Measurements from ENCODE around the gene RCAN1.
"Not testable (repeated sequence)": the region's sequence is repeated elsewhere in the genome, so short reads cannot be mapped to it uniquely, and the experiment has no call there.

The RCAN1 gene

GRCh38 chr21:34517039-34517438, 97.9 kb downstream of the RCAN1 start:
- Mint-ChIP-seq H3K9me3 (no peaks in the 10 kb centered on the region), H3K27ac (peak overlapping the region in 1 of 2 donors; percentile 15), H3K27me3 (no peaks in the 10 kb centered on the region), H3K4me3 (no peak overlapping the region), H3K4me1 (peaks cover 19% of the 10 kb centered on the region)
- peak; percentile 58 for ATAC-seq
- DNase-seq: no peak

GRCh38 chr21:34514576-34515115, 100.3 kb downstream of the RCAN1 start:
- H3K4me3 Mint-ChIP-seq: no peak overlapping the region

GRCh38 chr21:34513129-34513675, 101.7 kb downstream of the RCAN1 start:
- Mint-ChIP-seq H3K27me3 (peaks cover 8% of the 10 kb centered on the region), H3K27ac (no peak overlapping the region), H3K4me3 (no peak overlapping the region), H3K9me3 (no peaks in the 10 kb centered on the region), H3K4me1 (peaks cover 18% of the 10 kb centered on the region)
- DNase-seq (no peak), ATAC-seq (no peak)

More at GRCh38 chr21:34514576-34515115, 100.3 kb downstream of the RCAN1 start:
- no peak overlapping the region for H3K27ac Mint-ChIP-seq
- ATAC-seq: no peak
- peaks cover 8% of the 10 kb centered on the region for H3K27me3 Mint-ChIP-seq
- no peak for DNase-seq
- peaks cover 19% of the 10 kb centered on the region for H3K4me1 Mint-ChIP-seq
- H3K9me3 Mint-ChIP-seq: no peaks in the 10 kb centered on the region

GRCh38 chr21:34511787-34512455, 103.0 kb downstream of the RCAN1 start, which contains the start of gene KCNE1:
TSS of gene KCNE1 (minus strand) at chr21:34512210. CDS start at chr21:34449634, 62,576 bp downstream.
- Mint-ChIP-seq H3K4me1 (peaks cover 5% of the 10 kb centered on the region), H3K27me3 (peaks cover 15% of the 10 kb centered on the region), H3K9me3 (no peaks in the 10 kb centered on the region), H3K4me3 (no peak within 1 kb of the TSS), H3K27ac (no peak within 1 kb of the TSS)
- DNase-seq: no peak
- no peak for ATAC-seq

- no peaks in the 10 kb centered on the region for H3K4me1 Mint-ChIP-seq
- ATAC-seq: peak; percentile 9
- peaks cover 23% of the 10 kb centered on the region for H3K27me3 Mint-ChIP-seq
- no peak overlapping the region for H3K4me3 Mint-ChIP-seq
- H3K27ac Mint-ChIP-seq: no peak overlapping the region
- no peaks in the 10 kb centered on the region for H3K9me3 Mint-ChIP-seq
- no peak for DNase-seq
These were observed 103.7 kb downstream of the RCAN1 start for GRCh38 chr21:34511181-34511580.

- Mint-ChIP-seq H3K9me3 (no peaks in the 10 kb centered on the region), H3K27ac (peak overlapping the region in 1 of 2 donors; percentile 96), H3K27me3 (peaks cover 24% of the 10 kb centered on the region), H3K4me1 (no peaks in the 10 kb centered on the region), H3K4me3 (no peak overlapping the region)
- DNase-seq (peak; percentile 55 to 60), ATAC-seq (peak; percentile 90)
These were observed 104.5 kb downstream of the RCAN1 start for GRCh38 chr21:34510148-34511142.

GRCh38 chr21:34509151-34509550, 105.8 kb downstream of the RCAN1 start:
- H3K4me3 Mint-ChIP-seq: no peak overlapping the region
- no peak for ATAC-seq
- no peak overlapping the region for H3K27ac Mint-ChIP-seq
- H3K9me3 Mint-ChIP-seq: no peaks in the 10 kb centered on the region
- no peaks in the 10 kb centered on the region for H3K4me1 Mint-ChIP-seq
- DNase-seq: no peak
- peaks cover 24% of the 10 kb centered on the region for H3K27me3 Mint-ChIP-seq

GRCh38 chr21:34504595-34504994, 110.3 kb downstream of the RCAN1 start:
- Mint-ChIP-seq H3K4me1 (no peaks in the 10 kb centered on the region), H3K27me3 (peaks cover 31% of the 10 kb centered on the region), H3K9me3 (no peaks in the 10 kb centered on the region), H3K4me3 (no peak overlapping the region), H3K27ac (no peak overlapping the region)
- ATAC-seq (no peak), DNase-seq (no peak)

GRCh38 chr21:34502480-34503106, 112.3 kb downstream of the RCAN1 start:
- DNase-seq (no peak), ATAC-seq (no peak)
- Mint-ChIP-seq H3K27ac (no peak overlapping the region), H3K27me3 (peaks cover 30% of the 10 kb centered on the region), H3K9me3 (peaks cover 9 to 19% of the 10 kb centered on the region in 2 donors), H3K4me1 (no peaks in the 10 kb centered on the region), H3K4me3 (no peak overlapping the region)

- no peak overlapping the region for H3K4me3 Mint-ChIP-seq
- DNase-seq: no peak
- peaks cover 22% of the 10 kb centered on the region for H3K27me3 Mint-ChIP-seq
- peaks cover 15 to 27% of the 10 kb centered on the region in 2 donors for H3K9me3 Mint-ChIP-seq
- no peak overlapping the region for H3K27ac Mint-ChIP-seq
- no peak for ATAC-seq
- no peaks in the 10 kb centered on the region for H3K4me1 Mint-ChIP-seq
These were observed 113.2 kb downstream of the RCAN1 start for GRCh38 chr21:34501716-34502115.

- DNase-seq (no peak), ATAC-seq (no peak)
- H3K27me3 Mint-ChIP-seq: peaks cover 15% of the 10 kb centered on the region
- H3K4me3 Mint-ChIP-seq: no peak overlapping the region
- no peaks in the 10 kb centered on the region for H3K4me1 Mint-ChIP-seq
- peaks cover 23 to 41% of the 10 kb centered on the region in 2 donors for H3K9me3 Mint-ChIP-seq
- no peak overlapping the region for H3K27ac Mint-ChIP-seq
These were observed 114.7 kb downstream of the RCAN1 start for GRCh38 chr21:34500191-34500590.

- H3K9me3 Mint-ChIP-seq: peaks cover 23 to 41% of the 10 kb centered on the region in 2 donors
- H3K4me1 Mint-ChIP-seq: no peaks in the 10 kb centered on the region
- peak overlapping the region in 1 of 2 donors; percentile 23 for H3K27ac Mint-ChIP-seq
- ATAC-seq (no peak), DNase-seq (no peak)
- H3K27me3 Mint-ChIP-seq: peaks cover 15% of the 10 kb centered on the region
- no peak overlapping the region for H3K4me3 Mint-ChIP-seq
These were observed 115.8 kb downstream of the RCAN1 start for GRCh38 chr21:34499116-34499515.

GRCh38 chr21:34498623-34499022, 116.3 kb downstream of the RCAN1 start:
- ATAC-seq (no peak), DNase-seq (no peak)
- Mint-ChIP-seq H3K27ac (no peak overlapping the region), H3K4me3 (no peak overlapping the region), H3K27me3 (peaks cover 15% of the 10 kb centered on the region), H3K9me3 (peaks cover 23 to 41% of the 10 kb centered on the region in 2 donors), H3K4me1 (no peaks in the 10 kb centered on the region)

GRCh38 chr21:34483854-34484253, 131.1 kb downstream of the RCAN1 start:
- not testable (repeated sequence) for H3K9me3 Mint-ChIP-seq, H3K27me3 Mint-ChIP-seq, ATAC-seq, DNase-seq, H3K4me1 Mint-ChIP-seq, H3K27ac Mint-ChIP-seq, H3K4me3 Mint-ChIP-seq

- H3K27me3 Mint-ChIP-seq, DNase-seq, H3K4me3 Mint-ChIP-seq, H3K4me1 Mint-ChIP-seq, H3K9me3 Mint-ChIP-seq, H3K27ac Mint-ChIP-seq, ATAC-seq: not testable (repeated sequence)
These were observed 131.5 kb downstream of the RCAN1 start for GRCh38 chr21:34483435-34483834.

Measured in stimulated activated naive CD8-positive, alpha-beta T cell treated with anti-CD3 and anti-CD28 coated beads, Interleukin-15, amount 100 ng/mL, for 72 hours (primary cell).